NT2/D1 (cell line): Measurements from ENCODE around the gene SRPRA.
"Not testable (repeated sequence)": the region's sequence is repeated elsewhere in the genome, so short reads cannot be mapped to it uniquely, and the experiment has no call there.

Experiments
- SUZ12 ChIP-seq: IDR thresholded peaks from 2 replicates; pipeline ENCODE4 v1.6.1; 2011; ENCODE audit not compliant: insufficient read length, insufficient read depth; ENCODE audit errors: extremely low read depth
- YY1 ChIP-seq: IDR thresholded peaks from 2 replicates; pipeline ENCODE4 v1.6.1; 2011; ENCODE audit not compliant: insufficient read length, insufficient read depth
- ZNF274 ChIP-seq: IDR thresholded peaks from 2 replicates; pipeline ENCODE4 v1.6.1; 2011; ENCODE audit warnings: mild to moderate bottlenecking, low read depth, low read length

GRCh38 chr11:126255507-126255906 lies 13.2 kb downstream of the SRPRA start:
- not testable (repeated sequence) for TF ChIP-seq ZNF274, YY1, SUZ12
